Mucosa of gallbladder (tissue), 1 donor: ENCODE measurements around the gene PDSS2. TPM values are rescaled to one million over a fixed set of nuclear protein-coding genes. Genes with fewer than 3 reads are reported as not detected.
"Not testable (repeated sequence)": the region's sequence is repeated elsewhere in the genome, so short reads cannot be mapped to it uniquely, and the experiment has no call there.

Experiments
- DNase-seq: peaks from one replicate; pipeline ENCODE4 v3.0.0-alpha.2; 2020; ENCODE audit warnings: low spot score
- total RNA-seq: library from RNA; stranded (reverse); gene quantifications from one replicate; pipeline ENCODE4 v1.2.1, GENCODE V29; 2021
- donor health status: DM: no; HTN: no; CAD: no.

PDSS2 gene
- total RNA-seq, 1 donor from 2014 or later: 17.7 TPM

- no peak for DNase-seq
Observed at GRCh38 chr6:107161521-107161920, 297.8 kb downstream of the PDSS2 start.

- DNase-seq: no peak
Observed at GRCh38 chr6:107156617-107157016, 302.7 kb downstream of the PDSS2 start.

- DNase-seq: no peak
Observed at GRCh38 chr6:107154801-107155160, 304.6 kb downstream of the PDSS2 start.

- peak; percentile 84 for DNase-seq
Observed at GRCh38 chr6:107154131-107154800, 305.1 kb downstream of the PDSS2 start.

- DNase-seq: peak; percentile 30
Observed at GRCh38 chr6:107152638-107153430, 306.5 kb downstream of the PDSS2 start.

GRCh38 chr6:107144666-107145065, 314.7 kb downstream of the PDSS2 start:
- no peak for DNase-seq

GRCh38 chr6:107144014-107144413, 315.4 kb downstream of the PDSS2 start:
- DNase-seq: no peak

- DNase-seq: no peak
Observed at GRCh38 chr6:107140581-107140980, 318.8 kb downstream of the PDSS2 start.

- DNase-seq: not testable (repeated sequence)
Observed at GRCh38 chr6:107136324-107136723, 323.0 kb downstream of the PDSS2 start.

- DNase-seq: not testable (repeated sequence)
Observed at GRCh38 chr6:107135048-107135680, 324.2 kb downstream of the PDSS2 start.

- no peak for DNase-seq
Observed at GRCh38 chr6:107132330-107132954, 326.9 kb downstream of the PDSS2 start.

GRCh38 chr6:107129370-107129925, 329.9 kb downstream of the PDSS2 start:
- DNase-seq: no peak

- no peak for DNase-seq
Observed at GRCh38 chr6:107128577-107128976, 330.8 kb downstream of the PDSS2 start.

- no peak for DNase-seq
Observed at GRCh38 chr6:107128175-107128574, 331.2 kb downstream of the PDSS2 start.

- DNase-seq: no peak
Observed at GRCh38 chr6:107125771-107126170, 333.6 kb downstream of the PDSS2 start.

GRCh38 chr6:107124934-107125348, 334.4 kb downstream of the PDSS2 start:
- DNase-seq: no peak

- DNase-seq: no peak
Observed at GRCh38 chr6:107123501-107123900, 335.9 kb downstream of the PDSS2 start.

- DNase-seq: no peak
Observed at GRCh38 chr6:107122748-107123147, 336.6 kb downstream of the PDSS2 start.

- no peak for DNase-seq
Observed at GRCh38 chr6:107121964-107122495, 337.3 kb downstream of the PDSS2 start.

GRCh38 chr6:107121266-107121665, 338.1 kb downstream of the PDSS2 start:
- DNase-seq: no peak

- DNase-seq: no peak
Observed at GRCh38 chr6:107120404-107120803, 339.0 kb downstream of the PDSS2 start.

- DNase-seq: no peak
Observed at GRCh38 chr6:107118976-107119375, 340.4 kb downstream of the PDSS2 start.
